WTC11 (cell line): ENCODE results near the gene TRA2A.

Source experiments
- ATF1 ChIP-seq: sonication (generic); formaldehyde crosslinking; IDR thresholded peaks from 2 replicates; pipeline ENCODE4 v1.8.1; 2023; ENCODE audit warnings: mild to moderate bottlenecking, moderate library complexity, missing genetic modification reagents
- ATF2 ChIP-seq: sonication (generic); formaldehyde crosslinking; IDR thresholded peaks from 2 replicates; pipeline ENCODE4 v1.8.1; 2022; ENCODE audit warnings: low read depth, missing genetic modification reagents, borderline replicate concordance
- CTCF ChIP-seq: fragments of 200-600 bp; IDR thresholded peaks from 2 replicates; pipeline ENCODE4 v1.8.0; 2022; ENCODE audit warnings: antibody characterized with exemption
- ETV6 ChIP-seq: sonication (generic); formaldehyde crosslinking; IDR thresholded peaks from 2 replicates; pipeline ENCODE4 v1.8.1; 2022; ENCODE audit warnings: mild to moderate bottlenecking, missing genetic modification reagents
- IRF1 ChIP-seq: sonication (generic); formaldehyde crosslinking; IDR thresholded peaks from 2 replicates; pipeline ENCODE4 v1.8.0; 2023; ENCODE audit warnings: missing genetic modification reagents
- NFE2L1 ChIP-seq: sonication (generic); formaldehyde crosslinking; IDR thresholded peaks from 2 replicates; pipeline ENCODE4 v1.8.1; 2023; ENCODE audit warnings: missing genetic modification reagents
- USF2 ChIP-seq: sonication (generic); formaldehyde crosslinking; IDR thresholded peaks from 2 replicates; pipeline ENCODE4 v1.8.1; 2023; ENCODE audit warnings: mild to moderate bottlenecking, missing genetic modification reagents, moderate library complexity
- ZNF281 ChIP-seq: sonication (generic); formaldehyde crosslinking; IDR thresholded peaks from 2 replicates; pipeline ENCODE4 v1.8.0; 2023; ENCODE audit warnings: mild to moderate bottlenecking, missing genetic modification reagents

GRCh38 chr7:23514755-23515154 lies 17.0 kb downstream of the TRA2A start:
- TF ChIP-seq USF2 (no peak), NFE2L1 (CRISPR knock-in tag) (no peak), CTCF (no peak), ETV6 (CRISPR knock-in tag) (no peak), ATF2 (CRISPR knock-in tag) (no peak), ATF1 (CRISPR knock-in tag) (no peak), IRF1 (CRISPR knock-in tag) (no peak), ZNF281 (CRISPR knock-in tag) (no peak)
